AG04450 (cell line): Measurements from ENCODE around the gene RXFP1. TPM values are rescaled to one million over a fixed set of nuclear protein-coding genes. Genes with fewer than 3 reads are reported as not detected.

Source experiments
- CTCF ChIA-PET: fragments of 300-600, 350-600 bp; formaldehyde crosslinking; extraction: SDS; loops from one replicate; lab custom pipeline; 2022; ENCODE audit warnings: antibody characterized with exemption, inconsistent platforms; lab: Charles Lee
- POLR2A ChIA-PET: fragments of 350-600 bp; formaldehyde crosslinking; extraction: SDS; loops from one replicate; lab custom pipeline; 2021; ENCODE audit warnings: antibody characterized with exemption, inconsistent platforms; lab: Yijun Ruan, JAX
- DNase-seq: peaks from one replicate; pipeline ENCODE4 v3.0.0-alpha.2; 2011; ENCODE audit warnings: low read depth, low spot score
- H3K27ac ChIP-seq: one replicate; pipeline ENCODE4 v1.5.1; 2012; ENCODE audit warnings: low read depth, low read length, control low read depth
- H3K27me3 ChIP-seq: one replicate; pipeline ENCODE4 v1.6.0; 2012; ENCODE audit warnings: low read length; ENCODE audit not compliant: control insufficient read depth, insufficient read depth
- H3K4me3 ChIP-seq: 2 replicates; pipeline ENCODE4 v1.5.1; 2011; ENCODE audit warnings: mild to moderate bottlenecking, low read depth, low read length, control low read depth
- H3K9me3 ChIP-seq: 2 replicates; pipeline ENCODE4 v1.5.1; 2012; ENCODE audit warnings: low read length; ENCODE audit not compliant: control insufficient read depth, insufficient read depth
- CTCF ChIP-seq: IDR thresholded peaks from 2 replicates; pipeline ENCODE4 v1.5.1; 2011; ENCODE audit warnings: low read depth, low read length, control low read depth, inconsistent platforms
- polyA plus RNA-seq: library from polyadenylated mRNA; depleted of rRNA; stranded (reverse); fragments of >200 nt; gene quantifications from 2 replicates; pipeline ENCODE4 v1.2.3, GENCODE V29; 2011; rRNA removed
- small RNA-seq: library from RNA; depleted of rRNA; stranded (forward); fragments of <200 nt; gene quantifications from one replicate; pipeline ENCODE3, GENCODE V24; 2012; ENCODE audit warnings: low read depth; ENCODE audit not compliant: insufficient read length

Gene RXFP1
- polyA plus RNA-seq, 1 experiment = 0.02 TPM

DNA sequence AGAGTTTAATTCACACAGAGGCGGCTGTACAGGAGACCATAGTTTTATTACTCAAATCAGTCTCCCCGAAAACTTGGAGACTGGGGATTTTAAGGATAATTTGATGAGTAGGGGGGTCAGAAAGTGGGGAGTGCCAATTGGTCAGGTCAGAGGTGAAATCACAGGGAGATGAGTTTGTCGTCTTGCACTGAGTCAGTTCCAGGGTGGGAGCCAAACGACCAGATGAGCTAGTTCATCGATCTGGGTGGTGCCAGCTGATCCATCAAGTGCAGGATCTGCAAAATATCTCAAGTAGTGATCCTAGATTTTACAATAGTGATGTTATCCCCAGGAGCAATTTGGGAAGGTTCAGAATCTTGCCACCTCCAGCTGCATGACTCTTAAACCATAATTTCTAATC, 154.4 kb downstream of the RXFP1 start:
- no peak for DNase-seq
- Histone ChIP-seq H3K9me3 (no peaks in the 10 kb centered on the region; the same call in 1 of the 2 replicates), H3K27ac (no peak overlapping the region), H3K4me3 (no peak overlapping the region), H3K27me3 (no peaks in the 10 kb centered on the region)
- no peak for TF ChIP-seq CTCF
- CTCF ChIA-PET = interaction anchor here (0.6 kb wide), 1 partner anchor 26 kb away, joined by 3 read pairs; no protein-coding TSS in a partner anchor
- POLR2A ChIA-PET = no interaction called here

DNA sequence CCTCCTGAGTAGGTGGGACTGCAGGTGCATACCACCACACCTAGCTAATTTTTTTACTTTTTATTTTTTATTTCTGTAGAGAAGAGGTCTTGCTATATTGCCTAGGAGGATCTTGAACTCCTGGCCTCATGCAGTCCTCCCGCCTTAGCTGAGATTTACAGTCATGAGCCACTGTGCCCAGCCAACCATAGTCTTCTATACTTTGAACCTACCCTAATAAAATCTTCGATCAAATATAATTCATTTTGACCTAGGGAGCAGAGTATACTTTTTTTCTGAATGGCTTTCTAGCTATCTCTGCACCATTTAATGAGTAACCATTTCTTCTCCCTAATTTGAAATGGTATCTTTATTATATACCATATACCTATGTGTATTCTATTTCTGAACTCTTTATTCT, 157.1 kb downstream of the RXFP1 start:
- Histone ChIP-seq H3K27me3 (no peaks in the 10 kb centered on the region), H3K4me3 (no peak overlapping the region), H3K27ac (no peak overlapping the region), H3K9me3 (no peaks in the 10 kb centered on the region)
- ChIA-PET POLR2A (no interaction called here), CTCF (interaction anchor here (0.6 kb wide), 1 partner anchor 11 kb away, joined by 4 read pairs; no protein-coding TSS in a partner anchor)
- no peak for TF ChIP-seq CTCF
- no peak for DNase-seq

- H3K9me3 ChIP-seq = no peaks in the 10 kb centered on the region
- TF ChIP-seq CTCF = no peak
- POLR2A ChIA-PET = no interaction called here
- no peak overlapping the region for H3K4me3 ChIP-seq
- no peak overlapping the region for H3K27ac ChIP-seq
- H3K27me3 ChIP-seq = no peaks in the 10 kb centered on the region
- CTCF ChIA-PET = interaction anchor here (1.4 kb wide), 1 partner anchor 56 kb away, joined by 3 read pairs; no protein-coding TSS in a partner anchor
- DNase-seq = no peak
Observed at GRCh38 chr4:158681629-158682028, 159.9 kb downstream of the RXFP1 start.

- H3K27me3 ChIP-seq = no peaks in the 10 kb centered on the region
- POLR2A ChIA-PET = no interaction called here
- H3K27ac ChIP-seq = no peak overlapping the region
- CTCF ChIA-PET = interaction anchor here (1.4 kb wide), 1 partner anchor 57 kb away, joined by 3 read pairs; no protein-coding TSS in a partner anchor
- no peak for TF ChIP-seq CTCF
- no peaks in the 10 kb centered on the region for H3K9me3 ChIP-seq
- DNase-seq = no peak
- no peak overlapping the region for H3K4me3 ChIP-seq
Observed at GRCh38 chr4:158682066-158682465, 160.4 kb downstream of the RXFP1 start.

GRCh38 chr4:158688813-158689212, 167.1 kb downstream of the RXFP1 start:
- Histone ChIP-seq H3K27ac (no peak overlapping the region), H3K4me3 (no peak overlapping the region), H3K9me3 (no peaks in the 10 kb centered on the region), H3K27me3 (no peaks in the 10 kb centered on the region)
- ChIA-PET POLR2A (no interaction called here), CTCF (no interaction called here)
- no peak for TF ChIP-seq CTCF
- DNase-seq = no peak

Small RNA genes lying within 50 kb of the gene (small RNA-seq; reads per million reads assigned to genes)
- gene RF00012 = not detected

Other genes with a start within 250 kb of the RXFP1 start
- gene C4orf46, start 150.0 kb downstream of the RXFP1 start, polyA plus RNA-seq = 13.8 and 15.7 TPM in 2 replicates
- gene ETFDH, start 150.4 kb downstream of the RXFP1 start, polyA plus RNA-seq = 26.9 and 35.2 TPM in 2 replicates
- 19.6 and 22.9 TPM in 2 replicates for gene PPID, start 201.5 kb downstream of the RXFP1 start, polyA plus RNA-seq
- gene FNIP2, start 247.1 kb downstream of the RXFP1 start, polyA plus RNA-seq = 8.4 and 9.8 TPM in 2 replicates